Bronchial epithelial cell (primary cell): ENCODE measurements around the gene PTEN. TPM values are rescaled to one million over a fixed set of nuclear protein-coding genes. Genes with fewer than 3 reads are reported as not detected.
A peak's percentile ranks its signal among the peaks of the same experiment; 100 is the strongest.

Experiments
- DNase-seq: peaks from one replicate; pipeline ENCODE4 v3.0.0-alpha.2; 2010; ENCODE audit warnings: low read depth
- FAIRE-seq: peaks from 2 replicates; lab custom pipeline; 2011; peaks lifted over from hg19 to GRCh38; lab: Jason Lieb, UNC
- H3K27me3 ChIP-seq: 2 replicates; pipeline ENCODE4 v1.5.1; 2011; ENCODE audit warnings: low read length; ENCODE audit not compliant: control insufficient read depth, insufficient read depth
- H3K36me3 ChIP-seq: 2 replicates; pipeline ENCODE4 v1.5.1; 2011; ENCODE audit warnings: low read length; ENCODE audit not compliant: control insufficient read depth, insufficient read depth
- H3K4me3 ChIP-seq: 2 replicates; pipeline ENCODE4 v1.5.1; 2011; ENCODE audit warnings: mild to moderate bottlenecking, low read depth, low read length, control low read depth
- CTCF ChIP-seq: IDR thresholded peaks from 2 replicates; pipeline ENCODE4 v1.5.1; 2011; ENCODE audit warnings: mild to moderate bottlenecking, moderate library complexity, low read length, control low read depth, inconsistent platforms; ENCODE audit not compliant: insufficient read depth, severe bottlenecking
- total RNA-seq: library from RNA; depleted of rRNA; stranded (reverse); fragments of >200 nt; gene quantifications from 2 replicates; pipeline ENCODE4 v1.2.1, GENCODE V29; 2014

PTEN gene
- total RNA-seq, 1 donor from 2014 or later = 90.0 TPM

- FAIRE-seq = no peak
These were observed 72.1 kb downstream of the PTEN start for GRCh38 chr10:87935290-87936141.

GRCh38 chr10:87940210-87940609, 76.8 kb downstream of the PTEN start:
- no peak for FAIRE-seq
- DNase-seq = no peak
- Histone ChIP-seq H3K36me3 (peaks cover 2% of the 10 kb centered on the region), H3K27me3 (no peaks in the 10 kb centered on the region), H3K4me3 (no peak overlapping the region)
- TF ChIP-seq CTCF = no peak

More at GRCh38 chr10:87935290-87936141, 72.1 kb downstream of the PTEN start:
- Histone ChIP-seq H3K36me3 (peaks cover 3% of the 10 kb centered on the region), H3K4me3 (no peak overlapping the region), H3K27me3 (no peaks in the 10 kb centered on the region)
- no peak for TF ChIP-seq CTCF
- DNase-seq = peak; percentile 7

- no peak for TF ChIP-seq CTCF
- peaks cover 2% of the 10 kb centered on the region for H3K36me3 ChIP-seq
- H3K27me3 ChIP-seq = no peaks in the 10 kb centered on the region
- FAIRE-seq (no peak), DNase-seq (peak; percentile 55)
- no peak overlapping the region for H3K4me3 ChIP-seq
These were observed 79.6 kb downstream of the PTEN start for GRCh38 chr10:87942884-87943527.

GRCh38 chr10:87945984-87946383, 82.6 kb downstream of the PTEN start:
- Histone ChIP-seq H3K4me3 (no peak overlapping the region), H3K36me3 (no peaks in the 10 kb centered on the region), H3K27me3 (no peaks in the 10 kb centered on the region)
- FAIRE-seq (no peak), DNase-seq (no peak)
- TF ChIP-seq CTCF = no peak

- FAIRE-seq (peak; percentile 7), DNase-seq (no peak)
- no peaks in the 10 kb centered on the region for H3K27me3 ChIP-seq
- peaks cover 2% of the 10 kb centered on the region for H3K36me3 ChIP-seq
- TF ChIP-seq CTCF = no peak
- no peak overlapping the region for H3K4me3 ChIP-seq
These were observed 89.2 kb downstream of the PTEN start for GRCh38 chr10:87952612-87953011.
